T-cell (primary cell): ENCODE measurements around the gene PADI3. TPM values are rescaled to one million over a fixed set of nuclear protein-coding genes. Genes with fewer than 3 reads are reported as not detected.

Experiments
- ATAC-seq, 4 experiments: fragments of 200-7000 bp in 3 of 4; fragments of 150-1000 bp in 1 of 4; cut with Tn5 transposase; replicated peaks in 1 of 4; 1 replicate in 3 of 4; 2 replicates in 1 of 4; pipeline ENCODE4 v1.10.0; 2021; ENCODE audit warnings: moderate library complexity in 3 of 4, mild to moderate bottlenecking in 2 of 4, moderate number of reproducible peaks in 1 of 4
- CTCF ChIA-PET, 2 donors: fragments of 300-600 bp; sonication (Branson Sonifier 250); formaldehyde crosslinking; loops; one replicate each; lab custom pipeline; 2022; ENCODE audit warnings: antibody characterized with exemption in 2 of 2; lab: Charles Lee
- POLR2A ChIA-PET, 2 donors: fragments of 300-600 bp; sonication (Branson Sonifier 250); formaldehyde crosslinking; loops; one replicate each; lab custom pipeline; 2022; ENCODE audit warnings: antibody characterized with exemption in 2 of 2; lab: Charles Lee
- DNase-seq, 35 experiments: peaks; one replicate each; pipeline versions ENCODE4 v3.0.0 to v3.0.0-alpha.2; 2013 to 2023
- H3K27ac ChIP-seq: one replicate; pipeline ENCODE4 v1.5.1; 2013; ENCODE audit warnings: low read length
- H3K27me3 ChIP-seq, 2 experiments: replicated peaks in 1 of 2; 1 replicate in 1 of 2; 2 replicates in 1 of 2; pipeline versions ENCODE4 v1.6.1 to v1.7.0; 2013; ENCODE audit warnings: low read length in 1 of 2, mixed read lengths in 1 of 2; ENCODE audit not compliant: control insufficient read depth in 2 of 2, insufficient read depth in 2 of 2; ENCODE audit errors: extremely low read depth in 1 of 2
- H3K36me3 ChIP-seq, 2 donors: 1 replicate in 1 of 2; 2 replicates in 1 of 2; pipeline versions ENCODE4 v1.6.1 to v1.7.0; 2013; ENCODE audit warnings: low read length in 1 of 2; ENCODE audit not compliant: control insufficient read depth in 2 of 2, insufficient read depth in 1 of 2; ENCODE audit errors: extremely low read depth in 1 of 2
- H3K4me1 ChIP-seq, 2 experiments: 1 replicate in 1 of 2; 2 replicates in 1 of 2; pipeline versions ENCODE4 v1.6.1 to v1.7.0; 2013; ENCODE audit warnings: low read length in 2 of 2, mixed read lengths in 1 of 2; ENCODE audit not compliant: insufficient read depth in 2 of 2, control insufficient read depth in 1 of 2; ENCODE audit errors: extremely low read depth in 1 of 2
- H3K4me3 ChIP-seq, 2 donors: 1 replicate in 1 of 2; 2 replicates in 1 of 2; pipeline versions ENCODE4 v1.5.1 to v1.7.0; 2013; ENCODE audit warnings: mild to moderate bottlenecking in 2 of 2, low read length in 1 of 2, moderate library complexity in 1 of 2; ENCODE audit not compliant: control insufficient read depth in 1 of 2; ENCODE audit errors: extremely low read depth in 1 of 2
- H3K9me3 ChIP-seq: 2 replicates; pipeline ENCODE4 v1.7.0; 2013
- H3K27ac Mint-ChIP-seq, 2 donors: one replicate each; pipeline ENCODE4 v1.8.0; 2020 to 2021; ENCODE audit warnings: mild to moderate bottlenecking in 2 of 2, mixed read lengths in 2 of 2
- H3K27me3 Mint-ChIP-seq, 2 donors: one replicate each; pipeline ENCODE4 v1.8.0; 2021 to 2022; ENCODE audit warnings: mixed read lengths in 2 of 2
- H3K36me3 Mint-ChIP-seq: one replicate; pipeline ENCODE4 v1.8.0; 2021; ENCODE audit warnings: mixed read lengths
- H3K4me1 Mint-ChIP-seq, 3 donors: one replicate each; pipeline ENCODE4 v1.8.0; 2020 to 2022; ENCODE audit warnings: mixed read lengths in 3 of 3, mild to moderate bottlenecking in 1 of 3
- H3K4me3 Mint-ChIP-seq, 3 donors: one replicate each; pipeline ENCODE4 v1.8.0; 2020 to 2022; ENCODE audit warnings: mild to moderate bottlenecking in 3 of 3, mixed read lengths in 3 of 3, moderate library complexity in 3 of 3
- H3K9me3 Mint-ChIP-seq, 3 donors: one replicate each; pipeline ENCODE4 v1.8.0; 2020 to 2022; ENCODE audit warnings: mixed read lengths in 3 of 3
- WGBS: methylation state at CpG from one replicate; pipeline ENCODE4 v1.1.5; 2013; ENCODE audit warnings: missing lambda C conversion rate; ENCODE audit not compliant: insufficient coverage; 5-methylcytosine and 5-hydroxymethylcytosine counted together
- total RNA-seq, 35 experiments: library from RNA in 6 of 35; stranded (reverse) in 6 of 35; fragments of 120-200 nt in 1 of 35; gene quantifications; one replicate each; pipeline versions ENCODE4 v1.2.1 to v1.2.4 and lab custom pipeline; 2013 to 2026

Gene PADI3
- total RNA-seq, 5 donors from 2014 or later (not counting 1 experiment from before 2014, with no cell fraction given) = not detected

DNA sequence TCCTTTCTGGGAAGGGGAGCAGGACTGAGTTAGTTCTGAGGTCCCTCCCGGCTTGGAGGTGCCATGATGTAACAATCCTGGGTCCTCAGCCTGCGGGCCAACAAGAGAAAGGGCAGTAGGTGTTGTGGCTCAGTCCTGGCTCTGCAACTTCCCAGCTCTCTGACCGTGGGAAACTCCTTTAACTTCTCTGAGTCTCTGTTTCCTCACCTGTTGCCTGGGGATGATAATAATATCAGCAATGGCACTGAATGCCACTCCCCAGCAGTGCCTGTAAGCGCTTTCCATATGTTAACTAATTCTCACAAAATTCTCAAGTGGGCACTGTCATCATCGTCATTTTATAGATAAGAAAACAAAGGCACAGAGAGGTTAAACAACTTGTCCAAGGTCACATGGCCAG lies 2.3 kb downstream of the PADI3 start:
- Histone ChIP-seq H3K4me1 (no peaks in the 10 kb centered on the region), H3K36me3 (no peaks in the 10 kb centered on the region), H3K27ac (no peak overlapping the region), H3K4me3 (no peak overlapping the region), H3K9me3 (no peaks in the 10 kb centered on the region), H3K27me3 (peaks cover 0 to 31% of the 10 kb centered on the region in 2 experiments)
- 40% methylated on average over 1 of the region's 5 CpGs for WGBS
- H3K9me3 Mint-ChIP-seq = no peaks in the 10 kb centered on the region
- H3K27ac Mint-ChIP-seq = no peak overlapping the region
- no peak for ATAC-seq
- no peaks in the 10 kb centered on the region for H3K36me3 Mint-ChIP-seq
- ChIA-PET POLR2A (no interaction called here), CTCF (no interaction called here)
- peaks cover 13 to 30% of the 10 kb centered on the region in 2 donors for H3K27me3 Mint-ChIP-seq
- H3K4me3 Mint-ChIP-seq = no peak overlapping the region
- H3K4me1 Mint-ChIP-seq = no peaks in the 10 kb centered on the region
- no peak for DNase-seq

DNA sequence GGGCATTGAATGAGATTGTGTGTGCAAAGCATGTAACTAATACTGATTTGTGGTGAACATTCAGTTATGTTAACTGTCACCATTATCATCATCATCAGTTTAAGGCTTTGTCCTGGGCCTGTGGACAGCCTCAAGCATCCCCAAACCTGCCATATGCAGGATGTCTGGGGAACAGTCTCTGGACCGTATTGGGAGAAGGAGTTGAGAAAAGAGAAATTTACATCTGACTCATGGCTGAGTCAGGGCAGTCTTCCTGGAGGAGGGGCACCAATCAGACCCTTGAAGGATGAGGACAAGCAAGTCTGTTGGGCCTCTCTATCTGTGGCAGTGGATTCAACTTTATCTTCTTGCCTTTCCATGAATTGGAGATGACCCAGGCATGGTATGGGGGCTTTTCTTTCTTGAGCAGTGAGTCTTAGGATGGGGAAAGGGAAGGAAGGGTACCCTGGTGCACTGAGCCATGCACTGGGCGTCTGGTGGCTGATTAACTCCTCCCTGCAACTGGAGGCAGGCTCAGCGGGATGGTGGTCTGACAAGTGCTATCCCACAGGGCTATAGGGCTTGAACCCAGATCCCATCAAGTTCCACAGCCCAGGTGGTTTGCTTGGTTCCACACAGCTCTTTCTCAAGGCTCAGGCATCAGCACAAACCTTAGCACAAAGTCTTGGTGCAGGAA lies 2.9 kb downstream of the PADI3 start:
- CTCF ChIA-PET = no interaction called here
- Histone ChIP-seq H3K36me3 (no peaks in the 10 kb centered on the region), H3K4me3 (no peak overlapping the region), H3K4me1 (no peaks in the 10 kb centered on the region), H3K9me3 (no peaks in the 10 kb centered on the region), H3K27ac (no peak overlapping the region), H3K27me3 (peaks cover 0 to 35% of the 10 kb centered on the region in 2 experiments)
- POLR2A ChIA-PET = interaction anchor here in 1 of 2 donors (0.7 kb wide), 1 partner anchor 65 kb away, joined by 9 read pairs; no protein-coding TSS in a partner anchor
- peaks cover 10 to 29% of the 10 kb centered on the region in 2 donors for H3K27me3 Mint-ChIP-seq
- no peak for DNase-seq
- no peak overlapping the region for H3K27ac Mint-ChIP-seq
- H3K4me1 Mint-ChIP-seq = no peaks in the 10 kb centered on the region
- no peaks in the 10 kb centered on the region for H3K9me3 Mint-ChIP-seq
- H3K36me3 Mint-ChIP-seq = no peaks in the 10 kb centered on the region
- ATAC-seq = no peak
- no peak overlapping the region for H3K4me3 Mint-ChIP-seq
- 65% methylated on average over 2 of the region's 3 CpGs for WGBS

DNA sequence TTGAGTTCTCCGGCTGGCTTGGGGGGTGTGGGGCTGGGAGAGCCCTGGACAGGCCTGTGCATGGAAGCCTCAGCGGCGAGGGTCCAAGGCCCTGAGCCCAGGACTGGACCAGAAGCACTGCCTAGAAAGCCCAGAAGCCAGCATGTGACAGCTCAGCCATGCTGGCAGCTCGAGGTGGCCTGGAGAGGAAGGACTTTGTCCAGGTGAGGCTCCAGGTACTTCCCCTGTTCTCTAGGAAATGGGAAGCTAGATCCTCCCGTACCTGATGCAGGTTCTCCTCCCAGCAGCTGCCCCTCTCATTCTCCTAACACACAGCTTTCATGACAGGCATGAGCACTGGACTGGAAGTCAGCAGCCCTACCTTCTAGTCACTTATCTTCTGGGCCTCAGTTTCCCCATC lies 6.4 kb downstream of the PADI3 start:
- Mint-ChIP-seq H3K36me3 (no peaks in the 10 kb centered on the region), H3K4me3 (no peak overlapping the region), H3K9me3 (no peaks in the 10 kb centered on the region), H3K27me3 (peaks cover 9 to 23% of the 10 kb centered on the region in 2 donors), H3K27ac (no peak overlapping the region), H3K4me1 (no peaks in the 10 kb centered on the region)
- Histone ChIP-seq H3K4me3 (no peak overlapping the region), H3K27ac (no peak overlapping the region), H3K9me3 (no peaks in the 10 kb centered on the region), H3K27me3 (peaks cover 0 to 47% of the 10 kb centered on the region in 2 experiments), H3K4me1 (no peaks in the 10 kb centered on the region), H3K36me3 (no peaks in the 10 kb centered on the region)
- ATAC-seq (no peak), DNase-seq (no peak)
- ChIA-PET CTCF (no interaction called here), POLR2A (no interaction called here)
- 64% methylated on average over 5 of the region's 5 CpGs for WGBS

DNA sequence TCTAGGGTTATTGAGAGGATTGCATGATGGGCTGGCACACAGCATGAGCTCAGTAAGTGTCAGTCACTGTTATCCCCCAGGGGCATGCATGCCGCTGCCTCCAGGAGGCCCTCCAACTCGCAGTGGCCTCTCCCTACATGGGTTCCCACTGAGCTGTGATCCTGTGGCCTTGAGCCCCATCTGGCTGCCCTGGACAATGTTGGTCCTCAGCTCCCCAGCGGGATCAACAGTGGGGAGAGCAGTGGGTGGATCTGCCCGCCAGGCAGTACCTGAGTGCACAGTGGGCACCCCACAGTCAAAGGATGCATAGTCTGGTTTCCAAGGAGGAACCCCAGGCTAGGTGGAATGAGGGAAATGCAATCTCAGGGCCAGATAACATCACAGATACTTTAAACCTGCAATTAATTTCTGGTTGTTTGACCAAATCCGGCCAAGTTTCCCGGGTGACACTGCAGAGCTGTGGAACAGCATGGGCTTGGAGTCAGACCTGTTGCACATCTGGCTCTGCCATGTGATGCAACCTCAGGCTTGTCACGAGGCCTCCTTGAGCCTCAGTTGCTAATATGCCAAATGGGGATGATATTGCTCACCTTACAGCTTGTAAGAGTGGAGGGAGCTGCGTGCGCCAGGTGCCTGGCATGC lies 9.3 kb downstream of the PADI3 start:
- WGBS = 92% methylated on average over 6 of the region's 9 CpGs
- POLR2A ChIA-PET = no interaction called here

DNA sequence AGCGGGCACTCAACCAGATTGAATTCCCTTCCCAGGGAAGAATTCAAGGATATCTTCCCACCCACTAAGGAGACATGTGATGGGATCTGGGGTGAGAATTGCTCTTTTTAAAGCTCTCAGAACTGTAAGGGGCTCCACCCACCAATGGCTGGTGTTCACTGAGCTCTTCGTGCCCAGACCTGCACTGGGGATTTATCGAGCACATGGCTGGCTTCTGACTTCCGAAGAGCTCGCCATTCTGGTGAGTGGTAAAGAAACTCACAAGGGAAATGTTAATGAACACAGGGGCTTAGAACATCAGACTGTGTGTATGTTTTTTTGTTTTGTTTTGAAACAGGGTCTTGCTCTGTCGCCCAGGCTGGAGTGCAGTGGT lies 9.8 kb downstream of the PADI3 start:
- no peak for ATAC-seq
- no peaks in the 10 kb centered on the region for H3K4me1 Mint-ChIP-seq
- WGBS = 100% methylated on average over 2 of the region's 6 CpGs

More for the DNA sequence above, 9.3 kb downstream of the PADI3 start:
- CTCF ChIA-PET = no interaction called here
- H3K27me3 ChIP-seq = peaks cover 0 to 49% of the 10 kb centered on the region in 2 experiments
- H3K4me3 ChIP-seq = no peak overlapping the region
- Mint-ChIP-seq H3K27me3 (peaks cover 0 to 20% of the 10 kb centered on the region in 2 donors), H3K4me3 (no peak overlapping the region), H3K27ac (no peak overlapping the region), H3K9me3 (peaks cover 0 to 4% (median 3%) of the 10 kb centered on the region in 3 donors), H3K4me1 (no peaks in the 10 kb centered on the region), H3K36me3 (no peaks in the 10 kb centered on the region)
- H3K36me3 ChIP-seq = no peaks in the 10 kb centered on the region
- no peak overlapping the region for H3K27ac ChIP-seq
- no peaks in the 10 kb centered on the region for H3K4me1 ChIP-seq
- no peaks in the 10 kb centered on the region for H3K9me3 ChIP-seq
- DNase-seq (no peak), ATAC-seq (no peak)

DNA sequence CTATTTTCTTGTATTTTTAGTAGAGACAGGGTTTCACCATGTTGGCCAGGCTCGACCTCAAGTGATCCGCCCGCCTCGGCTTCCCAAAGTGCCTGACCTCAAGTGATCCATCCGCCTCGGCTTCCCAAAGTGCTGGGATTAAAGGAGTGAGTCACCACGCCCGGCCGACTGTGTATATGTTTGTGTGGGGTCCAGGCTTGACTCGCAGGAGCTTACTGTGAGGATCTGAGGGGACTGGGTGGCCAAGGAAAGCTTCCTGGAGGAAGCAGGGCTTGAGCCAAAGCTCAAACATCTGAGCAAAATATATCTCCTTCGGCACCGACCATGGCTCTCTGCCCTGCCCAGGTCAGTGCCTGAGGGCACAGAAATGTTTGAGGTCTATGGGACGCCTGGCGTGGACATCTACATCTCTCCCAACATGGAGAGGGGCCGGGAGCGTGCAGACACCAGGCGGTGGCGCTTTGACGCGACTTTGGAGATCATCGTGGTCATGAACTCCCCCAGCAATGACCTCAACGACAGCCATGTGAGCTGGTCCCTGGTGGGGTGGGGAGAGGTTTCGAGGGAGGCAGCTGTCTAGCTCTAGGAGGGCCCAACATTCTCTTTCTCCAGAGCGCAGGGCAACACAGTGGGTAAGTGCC lies 10.5 kb downstream of the PADI3 start:
- Histone ChIP-seq H3K4me3 (no peak overlapping the region), H3K9me3 (no peaks in the 10 kb centered on the region), H3K27me3 (peaks cover 0 to 44% of the 10 kb centered on the region in 2 experiments), H3K4me1 (no peaks in the 10 kb centered on the region), H3K27ac (no peak overlapping the region), H3K36me3 (no peaks in the 10 kb centered on the region)
- peaks cover 0 to 4% (median 3%) of the 10 kb centered on the region in 3 donors for H3K9me3 Mint-ChIP-seq
- H3K36me3 Mint-ChIP-seq = no peaks in the 10 kb centered on the region
- 81% methylated on average over 14 of the region's 24 CpGs for WGBS
- ChIA-PET CTCF (no interaction called here), POLR2A (no interaction called here)
- DNase-seq = no peak
- peaks cover 0 to 20% of the 10 kb centered on the region in 2 donors for H3K27me3 Mint-ChIP-seq
- no peaks in the 10 kb centered on the region for H3K4me1 Mint-ChIP-seq
- H3K27ac Mint-ChIP-seq = no peak overlapping the region
- H3K4me3 Mint-ChIP-seq = no peak overlapping the region
- ATAC-seq = no peak

More for the DNA sequence above, 9.8 kb downstream of the PADI3 start:
- CTCF ChIA-PET = no interaction called here
- Mint-ChIP-seq H3K4me3 (no peak overlapping the region), H3K36me3 (no peaks in the 10 kb centered on the region), H3K9me3 (peaks cover 0 to 4% (median 3%) of the 10 kb centered on the region in 3 donors), H3K27me3 (peaks cover 0 to 20% of the 10 kb centered on the region in 2 donors), H3K27ac (no peak overlapping the region)
- Histone ChIP-seq H3K4me1 (no peaks in the 10 kb centered on the region), H3K27me3 (peaks cover 0 to 48% of the 10 kb centered on the region in 2 experiments), H3K36me3 (no peaks in the 10 kb centered on the region), H3K4me3 (no peak overlapping the region), H3K27ac (no peak overlapping the region), H3K9me3 (no peaks in the 10 kb centered on the region)
- DNase-seq = no peak
- POLR2A ChIA-PET = no interaction called here
